Heart left ventricle (tissue), 16 donors: ENCODE data around the gene WNT7A. TPM values are rescaled to one million over a fixed set of nuclear protein-coding genes. Genes with fewer than 3 reads are reported as not detected.

Experiments used
- ATAC-seq, 4 donors: fragments of 200-7000 bp; cut with Tn5 transposase; one replicate each; pipeline ENCODE4 v1.9.1; 2020 to 2022; ENCODE audit warnings: moderate library complexity in 4 of 4, mild to moderate bottlenecking in 3 of 4, moderate number of reproducible peaks in 1 of 4
- DNase-seq, 5 donors: peaks; one replicate each; pipeline ENCODE4 v3.0.0-alpha.2; 2020
- H3K27ac ChIP-seq, 12 donors: fragments of 200-600 bp; sonication (generic) in 4 of 12; one replicate each; pipeline versions ENCODE4 v1.5.0 to v1.8.0; 2016 to 2022; ENCODE audit warnings: mild to moderate bottlenecking in 2 of 12
- H3K27me3 ChIP-seq, 9 donors: fragments of 200-600 bp; sonication (generic) in 2 of 9; one replicate each; pipeline versions ENCODE4 v1.5.1 to v1.8.0; 2016 to 2022; ENCODE audit warnings: mild to moderate bottlenecking in 3 of 9
- H3K36me3 ChIP-seq, 9 donors: fragments of 200-600 bp; sonication (generic) in 2 of 9; one replicate each; pipeline versions ENCODE4 v1.5.0 to v1.8.0; 2018 to 2022; ENCODE audit warnings: mild to moderate bottlenecking in 2 of 9
- H3K4me1 ChIP-seq, 12 donors: fragments of 200-600 bp; sonication (generic) in 4 of 12; one replicate each; pipeline versions ENCODE4 v1.5.0 to v1.8.0; 2016 to 2022; ENCODE audit warnings: mild to moderate bottlenecking in 3 of 12
- H3K4me3 ChIP-seq, 12 donors: fragments of 200-600 bp; sonication (generic) in 4 of 12; one replicate each; pipeline versions ENCODE4 v1.5.0 to v1.8.0; 2017 to 2022; ENCODE audit warnings: mild to moderate bottlenecking in 9 of 12, moderate library complexity in 4 of 12
- H3K9me3 ChIP-seq, 12 donors: fragments of 200-600 bp; sonication (generic) in 4 of 12; one replicate each; pipeline versions ENCODE4 v1.5.0 to v1.8.0; 2016 to 2022; ENCODE audit warnings: mild to moderate bottlenecking in 1 of 12
- CTCF ChIP-seq, 12 donors: fragments of 200-600 bp; sonication (generic) in 4 of 12; IDR thresholded peaks; one replicate each; pipeline versions ENCODE4 v1.5.0 to v1.8.0; 2018 to 2022; ENCODE audit warnings: antibody characterized with exemption in 12 of 12, mild to moderate bottlenecking in 5 of 12
- POLR2A ChIP-seq, 2 donors: fragments of 450-650 bp; IDR thresholded peaks; one replicate each; pipeline ENCODE4 v1.6.1; 2017; ENCODE audit warnings: antibody characterized with exemption in 2 of 2, mild to moderate bottlenecking in 2 of 2, moderate library complexity in 2 of 2
- WGBS, 4 donors: extraction: QIAGEN DNeasy Blood & Tissue Kit in 2 of 4; methylation state at CpG; one replicate each; pipeline versions ENCODE4 v1.1.5 to v1.1.7; 2013 to 2018; 5-methylcytosine and 5-hydroxymethylcytosine counted together
- intact Hi-C, 10 donors: fragments of 100-400 bp; cut with DNase I; formaldehyde crosslinking; loops; one replicate each; pipeline versions ENCODE4 v1.11.1 to v1.14.2; 2022
- polyA plus RNA-seq, 2 donors: library from polyadenylated mRNA; stranded (reverse); fragments of 200-250 nt; gene quantifications; one replicate each; pipeline ENCODE4 v1.2.3, GENCODE V29; 2013
- total RNA-seq, 9 donors: library from RNA; depleted of rRNA in 2 of 9; stranded (reverse); fragments of >200 nt in 2 of 9; fragmentation: NEBNext Ultra II Directional in 3 of 9; extraction: Animal tissue kit (Norgen Biotek cat#: 25700) in 3 of 9; gene quantifications; one replicate each; pipeline versions ENCODE4 v1.1.0 to v1.2.4, GENCODE V29; 2016 to 2023
- donor health status: ischemic (EF 13 %, LVEDD 7.1; RV severe dilation, severe dysfunction).
- donor health status: healthy with polysubstance abuse.
- donor health status: DM: no; HTN: yes; CAD: no.
- donor health status: DM: no; HTN: no; CAD: no.
- donor health status: ischemic (EF 25% LVEDD 6.9; RV normal size, moderate dysfunction).
- donor health status: ischemic (EF 25% LVEDD 5.7; RV mildly dilated, moderate dysfunction).
- donor health status: healthy.
- donor health status: DM: yes; HTN: yes; CAD: no.
- donor health status: ischemic (EF 35%, LVEDD 5.7; RV mildly dilated, moderate dysfunction).
- donor health status: nonischemic (EF 11% LVEDD 7.7; RV severe dilation, severe dysfunction).
- donor health status: DM: yes; HTN: yes; CAD: no.
- donor health status: PGD.
- donor health status: ischemic (EF 29% LVEDD 5.4; RV normal size, mild dysfunction).
- donor health status: nonischemic (EF 23%, LVEDD 6.1; RV moderate dilation, normal function).

The WNT7A gene
- total and polyA plus RNA-seq, 11 donors: not detected

- 53 to 62% (median 55%) methylated on average over 6 to 11 of the region's 11 CpGs for WGBS, 4 donors
- DNase-seq (peak in 1 of 5 donors; percentile 51), ATAC-seq (no peak)
- Histone ChIP-seq H3K27ac (no peak overlapping the region), H3K4me1 (peaks cover 0 to 12% (median 0%) of the 10 kb centered on the region in 12 donors), H3K36me3 (no peaks in the 10 kb centered on the region), H3K9me3 (no peaks in the 10 kb centered on the region), H3K27me3 (peaks cover 0 to 41% (median 10%) of the 10 kb centered on the region in 9 donors), H3K4me3 (no peak overlapping the region)
- TF ChIP-seq POLR2A (IDR thresholded peaks at IDR 0.05): no peak
- TF ChIP-seq CTCF (IDR thresholded peaks at IDR 0.05): no peak
- intact Hi-C loops: no loop called here
Observed at GRCh38 chr3:13780432-13781176, 99.3 kb downstream of the WNT7A start.

GRCh38 chr3:13776253-13777050 lies 103.4 kb downstream of the WNT7A start:
- Histone ChIP-seq H3K9me3 (no peaks in the 10 kb centered on the region), H3K27ac (no peak overlapping the region), H3K4me3 (no peak overlapping the region), H3K36me3 (no peaks in the 10 kb centered on the region), H3K4me1 (no peaks in the 10 kb centered on the region), H3K27me3 (peaks cover 0 to 26% (median 3%) of the 10 kb centered on the region in 9 donors)
- ATAC-seq (no peak), DNase-seq (no peak)
- TF ChIP-seq POLR2A (IDR thresholded peaks at IDR 0.05): no peak
- no peak for TF ChIP-seq CTCF (IDR thresholded peaks at IDR 0.05)
- intact Hi-C loops: no loop called here
- WGBS, 4 donors: 74 to 78% (median 76%) methylated on average over 4 of the region's 4 CpGs

GRCh38 chr3:13772885-13773745 lies 106.8 kb downstream of the WNT7A start:
- H3K36me3 ChIP-seq: no peaks in the 10 kb centered on the region
- intact Hi-C loops: no loop called here
- no peak overlapping the region for H3K4me3 ChIP-seq
- H3K27ac ChIP-seq: no peak overlapping the region
- no peak for TF ChIP-seq CTCF (IDR thresholded peaks at IDR 0.05)
- TF ChIP-seq POLR2A (IDR thresholded peaks at IDR 0.05): no peak
- DNase-seq: peak in 1 of 5 donors; percentile 14
- no peak for ATAC-seq
- 86 to 90% (median 87%) methylated on average over 16 to 18 of the region's 18 CpGs for WGBS, 4 donors
- no peaks in the 10 kb centered on the region for H3K4me1 ChIP-seq
- no peaks in the 10 kb centered on the region for H3K9me3 ChIP-seq
- peaks cover 0 to 31% (median 0%) of the 10 kb centered on the region in 9 donors for H3K27me3 ChIP-seq
